B cell (primary cell): ENCODE measurements around the gene TPK1. TPM values are rescaled to one million over a fixed set of nuclear protein-coding genes. Genes with fewer than 3 reads are reported as not detected.

Experiments used
- ATAC-seq: fragments of 200-7000 bp; cut with Tn5 transposase; one replicate; pipeline ENCODE4 v1.10.0; 2021; ENCODE audit warnings: low read depth, mild to moderate bottlenecking, moderate number of reproducible peaks, moderate library complexity
- CTCF ChIA-PET: fragments of 350-600 bp; sonication (Branson Sonifier 250); formaldehyde crosslinking; loops from one replicate; lab custom pipeline; 2021; ENCODE audit warnings: antibody characterized with exemption, inconsistent platforms; lab: Charles Lee
- POLR2A ChIA-PET: fragments of 350-600 bp; sonication (Branson Sonifier 250); formaldehyde crosslinking; loops from one replicate; lab custom pipeline; 2021; ENCODE audit warnings: antibody characterized with exemption; lab: Charles Lee
- DNase-seq: peaks from one replicate; pipeline ENCODE4 v3.0.0; 2013
- H2AFZ ChIP-seq: 2 replicates; pipeline ENCODE4 v1.6.1; 2012; ENCODE audit warnings: mild to moderate bottlenecking, low read depth, low read length; ENCODE audit not compliant: insufficient read depth, poor library complexity, severe bottlenecking
- H3K27ac ChIP-seq, 2 donors: 1 replicate in 1 of 2; 2 replicates in 1 of 2; pipeline ENCODE4 v1.5.1; 2012 to 2013; ENCODE audit warnings: low read length in 2 of 2, mild to moderate bottlenecking in 2 of 2, moderate library complexity in 1 of 2
- H3K27me3 ChIP-seq, 4 experiments: fragments of 200-600 bp in 1 of 4; sonication (generic) in 1 of 4; replicated peaks in 1 of 4; 1 replicate in 2 of 4; 2 replicates in 2 of 4; pipeline versions ENCODE4 v1.6.1 to v1.7.0; 2013 to 2016; ENCODE audit warnings: low read length in 3 of 4, mild to moderate bottlenecking in 2 of 4, mixed read lengths in 1 of 4, moderate library complexity in 1 of 4; ENCODE audit not compliant: insufficient read depth in 4 of 4, control insufficient read depth in 3 of 4; ENCODE audit errors: control extremely low read depth in 1 of 4
- H3K36me3 ChIP-seq, 2 experiments: replicated peaks in 1 of 2; 1 replicate in 1 of 2; 2 replicates in 1 of 2; pipeline versions ENCODE4 v1.6.1 to v1.7.1; 2013; ENCODE audit warnings: low read length in 1 of 2; ENCODE audit not compliant: insufficient read depth in 2 of 2, control insufficient read depth in 1 of 2; ENCODE audit errors: control extremely low read depth in 1 of 2, extremely low read depth in 1 of 2
- H3K4me1 ChIP-seq, 2 donors: fragments of 200-600 bp in 1 of 2; sonication (generic) in 1 of 2; 1 replicate in 1 of 2; 2 replicates in 1 of 2; pipeline versions ENCODE4 v1.5.1 to v1.6.1; 2013 to 2017; ENCODE audit warnings: low read length in 2 of 2; ENCODE audit not compliant: control insufficient read depth in 2 of 2, insufficient read depth in 2 of 2
- H3K4me2 ChIP-seq: replicated peaks from 2 replicates; pipeline ENCODE3; 2012; ENCODE audit warnings: mild to moderate bottlenecking, low read depth, low read length; ENCODE audit not compliant: poor library complexity, severe bottlenecking
- H3K4me3 ChIP-seq, 5 experiments: fragments of 200-600 bp in 1 of 5; sonication (generic) in 1 of 5; 1 replicate in 3 of 5; 2 replicates in 2 of 5; pipeline versions ENCODE4 v1.5.1 to v1.7.0; 2011 to 2016; ENCODE audit warnings: low read length in 4 of 5, mild to moderate bottlenecking in 4 of 5, low read depth in 2 of 5, control low read depth in 1 of 5, moderate library complexity in 1 of 5; ENCODE audit not compliant: insufficient read depth in 1 of 5; ENCODE audit errors: control extremely low read depth in 1 of 5, extremely low read depth in 1 of 5
- H3K79me2 ChIP-seq: fragments of 200-600 bp; sonication (generic); one replicate; pipeline ENCODE4 v1.6.0; 2016; ENCODE audit warnings: low read length; ENCODE audit not compliant: control insufficient read depth, insufficient read depth
- H3K9ac ChIP-seq: fragments of 200-600 bp; sonication (generic); 2 replicates; pipeline ENCODE4 v1.6.1; 2017; ENCODE audit warnings: mild to moderate bottlenecking, low read length, moderate library complexity
- H3K9me3 ChIP-seq, 3 donors: one replicate each; pipeline versions ENCODE4 v1.6.1 to v1.7.1; 2013; ENCODE audit warnings: low read length in 2 of 3; ENCODE audit not compliant: control insufficient read depth in 2 of 3, insufficient read depth in 1 of 3; ENCODE audit errors: control extremely low read depth in 1 of 3
- H4K20me1 ChIP-seq: 2 replicates; pipeline ENCODE4 v1.6.0; 2012; ENCODE audit warnings: mild to moderate bottlenecking, low read length; ENCODE audit not compliant: insufficient read depth, control insufficient read depth, poor library complexity, severe bottlenecking
- H3K27ac Mint-ChIP-seq: one replicate; pipeline ENCODE4 v1.8.0; 2021; ENCODE audit warnings: mixed read lengths
- H3K27me3 Mint-ChIP-seq: one replicate; pipeline ENCODE4 v1.8.0; 2021; ENCODE audit warnings: mixed read lengths
- H3K4me1 Mint-ChIP-seq: one replicate; pipeline ENCODE4 v1.8.0; 2021; ENCODE audit warnings: mixed read lengths
- H3K4me3 Mint-ChIP-seq: one replicate; pipeline ENCODE4 v1.8.0; 2021; ENCODE audit warnings: mixed read lengths
- H3K9me3 Mint-ChIP-seq: one replicate; pipeline ENCODE4 v1.8.0; 2022; ENCODE audit warnings: mixed read lengths; ENCODE audit not compliant: insufficient read depth
- EZH2 ChIP-seq: IDR thresholded peaks from 2 replicates; pipeline ENCODE4 v1.6.1; 2012; ENCODE audit warnings: borderline replicate concordance, low read depth, mild to moderate bottlenecking, moderate library complexity, low read length; ENCODE audit not compliant: insufficient read depth, poor library complexity, severe bottlenecking
- WGBS: methylation state at CpG from one replicate; pipeline ENCODE4 v1.1.5; 2013; ENCODE audit warnings: missing lambda C conversion rate; ENCODE audit not compliant: insufficient coverage; 5-methylcytosine and 5-hydroxymethylcytosine counted together
- intact Hi-C: fragments of 100-400 bp; cut with micrococcal nuclease; formaldehyde crosslinking; loops from one replicate; pipeline ENCODE4 v1.10.0; 2022
- polyA plus RNA-seq: library from polyadenylated mRNA; depleted of rRNA; stranded (reverse); fragments of >200 nt; gene quantifications from 2 replicates; pipeline ENCODE4 v1.2.3, GENCODE V29; 2012
- total RNA-seq, 2 donors: library from RNA; stranded (reverse); fragments of 120-200 nt in 1 of 2; gene quantifications; 1 replicate in 1 of 2; 2 replicates in 1 of 2; pipeline versions ENCODE4 v1.2.3 to v1.2.4, GENCODE V29; 2013 to 2022
- TF ChIP-seq, protein P1 (sequence below): fragments of 200-600 bp; IDR thresholded peaks from one replicate; pipeline ENCODE4 v1.8.0; 2022; ENCODE audit warnings: antibody characterized with exemption, mild to moderate bottlenecking

TPK1 gene
- total and polyA plus RNA-seq, 2 donors (not counting 1 experiment from before 2014, with no cell fraction given) = 13.7 to 26.4 TPM

DNA sequence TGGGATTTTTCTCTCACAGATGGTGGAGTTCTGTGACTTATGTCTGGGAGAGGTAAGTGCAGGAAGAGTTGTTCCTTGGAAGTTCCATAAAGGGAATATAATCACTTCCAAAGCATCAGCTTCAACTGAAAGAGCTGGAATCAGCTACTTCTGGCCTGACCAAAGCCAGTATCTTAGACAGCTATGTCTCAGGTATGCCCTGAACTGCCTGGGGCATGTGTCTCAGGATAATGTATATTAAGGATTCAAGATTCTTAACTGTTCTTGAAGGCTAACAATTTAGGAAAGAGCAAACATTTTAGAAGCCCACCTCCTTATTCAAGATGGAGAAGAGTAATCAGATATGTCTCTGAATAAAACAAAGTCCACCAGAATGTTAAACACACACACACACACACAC is 420.0 kb downstream of the TPK1 start:
- no peaks in the 10 kb centered on the region for H3K9me3 Mint-ChIP-seq

DNA sequence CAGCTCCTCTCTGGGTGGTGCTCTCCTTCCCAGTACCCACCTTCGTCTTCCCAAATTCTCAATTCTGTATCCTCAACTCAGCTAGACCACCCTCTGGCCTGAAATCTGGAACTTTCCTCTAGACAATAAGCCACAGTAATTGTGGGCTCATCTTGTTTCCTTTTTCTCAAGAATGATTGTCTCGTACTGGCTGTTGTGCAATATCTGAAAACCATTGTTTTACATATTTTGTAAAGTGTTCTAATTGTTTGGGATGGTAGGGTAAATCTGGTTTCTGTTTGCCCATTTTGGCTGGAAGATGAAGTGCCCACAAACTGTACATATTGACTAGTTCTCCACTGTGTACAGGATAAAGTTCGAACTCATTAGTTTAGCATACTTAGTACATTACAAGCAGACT is 421.0 kb downstream of the TPK1 start:
- H3K27me3 ChIP-seq = peaks cover 0 to 7% (median 0%) of the 10 kb centered on the region in 4 experiments
- TF ChIP-seq, protein P1, sequence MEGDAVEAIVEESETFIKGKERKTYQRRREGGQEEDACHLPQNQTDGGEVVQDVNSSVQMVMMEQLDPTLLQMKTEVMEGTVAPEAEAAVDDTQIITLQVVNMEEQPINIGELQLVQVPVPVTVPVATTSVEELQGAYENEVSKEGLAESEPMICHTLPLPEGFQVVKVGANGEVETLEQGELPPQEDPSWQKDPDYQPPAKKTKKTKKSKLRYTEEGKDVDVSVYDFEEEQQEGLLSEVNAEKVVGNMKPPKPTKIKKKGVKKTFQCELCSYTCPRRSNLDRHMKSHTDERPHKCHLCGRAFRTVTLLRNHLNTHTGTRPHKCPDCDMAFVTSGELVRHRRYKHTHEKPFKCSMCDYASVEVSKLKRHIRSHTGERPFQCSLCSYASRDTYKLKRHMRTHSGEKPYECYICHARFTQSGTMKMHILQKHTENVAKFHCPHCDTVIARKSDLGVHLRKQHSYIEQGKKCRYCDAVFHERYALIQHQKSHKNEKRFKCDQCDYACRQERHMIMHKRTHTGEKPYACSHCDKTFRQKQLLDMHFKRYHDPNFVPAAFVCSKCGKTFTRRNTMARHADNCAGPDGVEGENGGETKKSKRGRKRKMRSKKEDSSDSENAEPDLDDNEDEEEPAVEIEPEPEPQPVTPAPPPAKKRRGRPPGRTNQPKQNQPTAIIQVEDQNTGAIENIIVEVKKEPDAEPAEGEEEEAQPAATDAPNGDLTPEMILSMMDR = no peak
- TF ChIP-seq EZH2 = no peak
- DNase-seq (no peak), ATAC-seq (no peak)
- peaks cover 0 to 11% (median 0%) of the 10 kb centered on the region in 3 donors for H3K9me3 ChIP-seq
- no peak overlapping the region for H3K9ac ChIP-seq
- no peaks in the 10 kb centered on the region for H4K20me1 ChIP-seq
- ChIA-PET CTCF (no interaction called here), POLR2A (no interaction called here)
- Mint-ChIP-seq H3K4me1 (no peaks in the 10 kb centered on the region), H3K27ac (no peak overlapping the region), H3K9me3 (no peaks in the 10 kb centered on the region), H3K27me3 (peaks cover 26% of the 10 kb centered on the region), H3K4me3 (no peak overlapping the region)
- intact Hi-C loops = no loop called here
- H3K27ac ChIP-seq = no peak overlapping the region
- H3K79me2 ChIP-seq = no peaks in the 10 kb centered on the region
- H3K4me2 ChIP-seq = no peak overlapping the region
- no peak overlapping the region for H3K4me3 ChIP-seq
- H3K4me1 ChIP-seq = peaks cover 0 to 27% of the 10 kb centered on the region in 2 donors
- H2AFZ ChIP-seq = no peak overlapping the region
- H3K36me3 ChIP-seq = no peaks in the 10 kb centered on the region
- WGBS = 91% methylated on average over 1 of the region's 3 CpGs

More for the DNA sequence above, 420.0 kb downstream of the TPK1 start:
- Mint-ChIP-seq H3K4me1 (no peaks in the 10 kb centered on the region), H3K27me3 (peaks cover 24% of the 10 kb centered on the region), H3K27ac (no peak overlapping the region), H3K4me3 (no peak overlapping the region)
- Histone ChIP-seq H2AFZ (no peak overlapping the region), H3K4me1 (peaks cover 0 to 17% of the 10 kb centered on the region in 2 donors), H3K9ac (no peak overlapping the region), H3K4me2 (no peak overlapping the region), H3K36me3 (no peaks in the 10 kb centered on the region), H3K4me3 (no peak overlapping the region), H3K27me3 (peaks cover 0 to 3% (median 0%) of the 10 kb centered on the region in 4 experiments), H4K20me1 (no peaks in the 10 kb centered on the region), H3K9me3 (peaks cover 0 to 11% (median 0%) of the 10 kb centered on the region in 3 donors), H3K27ac (no peak overlapping the region), H3K79me2 (no peaks in the 10 kb centered on the region)
- TF ChIP-seq, protein P1 = no peak
- no peak for TF ChIP-seq EZH2
- ChIA-PET POLR2A (no interaction called here), CTCF (no interaction called here)
- DNase-seq (no peak), ATAC-seq (no peak)
- intact Hi-C loops = no loop called here
